Liver (tissue), 9 donors: Measurements from ENCODE around the gene SH3BP2. TPM values are rescaled to one million over a fixed set of nuclear protein-coding genes. Genes with fewer than 3 reads are reported as not detected.

Source experiments
- DNase-seq: peaks from one replicate; pipeline ENCODE4 v3.0.0-alpha.2; 2017; ENCODE audit warnings: low spot score
- H3K27ac ChIP-seq, 2 donors: one replicate each; pipeline ENCODE4 v1.7.0; 2013; ENCODE audit warnings: inconsistent platforms in 2 of 2, low read length in 2 of 2, control low read depth in 1 of 2, low read depth in 1 of 2, mild to moderate bottlenecking in 1 of 2
- H3K27me3 ChIP-seq, 4 donors: one replicate each; pipeline versions ENCODE4 v1.6.1 to v1.7.0; 2013; ENCODE audit warnings: low read length in 3 of 4, inconsistent platforms in 1 of 4, mild to moderate bottlenecking in 1 of 4, moderate library complexity in 1 of 4; ENCODE audit not compliant: control insufficient read depth in 4 of 4, insufficient read depth in 4 of 4
- H3K36me3 ChIP-seq, 4 donors: one replicate each; pipeline versions ENCODE4 v1.6.1 to v1.7.0; 2013; ENCODE audit warnings: low read length in 3 of 4, mild to moderate bottlenecking in 3 of 4, low read depth in 1 of 4, moderate library complexity in 1 of 4; ENCODE audit not compliant: control insufficient read depth in 4 of 4, insufficient read depth in 3 of 4
- H3K4me1 ChIP-seq, 4 donors: one replicate each; pipeline versions ENCODE4 v1.6.1 to v1.7.0; 2013; ENCODE audit warnings: low read length in 3 of 4, mild to moderate bottlenecking in 3 of 4, moderate library complexity in 1 of 4; ENCODE audit not compliant: control insufficient read depth in 4 of 4, insufficient read depth in 4 of 4
- H3K4me3 ChIP-seq, 3 donors: one replicate each; pipeline versions ENCODE4 v1.6.1 to v1.7.0; 2013; ENCODE audit warnings: low read length in 3 of 3, control low read depth in 1 of 3, low read depth in 1 of 3, mild to moderate bottlenecking in 1 of 3
- H3K9ac ChIP-seq, 2 donors: one replicate each; pipeline ENCODE4 v1.7.0; 2013; ENCODE audit warnings: low read length in 2 of 2, mild to moderate bottlenecking in 2 of 2, moderate library complexity in 2 of 2, control low read depth in 1 of 2, low read depth in 1 of 2
- H3K9me3 ChIP-seq, 4 donors: one replicate each; pipeline versions ENCODE4 v1.6.1 to v1.7.0; 2013; ENCODE audit warnings: low read length in 3 of 4; ENCODE audit not compliant: control insufficient read depth in 4 of 4
- EGR1 ChIP-seq, 2 donors: IDR thresholded peaks; 2 replicates each; pipeline ENCODE4 v1.6.1; 2016 to 2018; ENCODE audit warnings: antibody characterized with exemption in 2 of 2, low read depth in 2 of 2
- FOXA2 ChIP-seq: IDR thresholded peaks from 2 replicates; pipeline ENCODE4 v1.6.1; 2016; ENCODE audit warnings: antibody characterized with exemption
- GABPA ChIP-seq, 2 donors: IDR thresholded peaks in 1 of 2; conservative IDR thresholded peaks in 1 of 2; 2 replicates each; pipeline ENCODE4 v1.6.1; 2016; ENCODE audit warnings: antibody characterized with exemption in 2 of 2, mild to moderate bottlenecking in 1 of 2, moderate library complexity in 1 of 2
- HNF4A ChIP-seq, 2 donors: conservative IDR thresholded peaks; 2 replicates each; pipeline ENCODE4 v1.6.1; 2016; ENCODE audit warnings: antibody characterized with exemption in 2 of 2, mild to moderate bottlenecking in 2 of 2
- JUND ChIP-seq, 2 donors: IDR thresholded peaks; 2 replicates each; pipeline ENCODE4 v1.6.1; 2016; ENCODE audit warnings: antibody characterized with exemption in 2 of 2
- MAX ChIP-seq: IDR thresholded peaks from 2 replicates; pipeline ENCODE4 v1.6.1; 2016; ENCODE audit warnings: antibody characterized with exemption
- NR2F2 ChIP-seq: IDR thresholded peaks from 2 replicates; pipeline ENCODE4 v1.6.1; 2016; ENCODE audit warnings: antibody characterized with exemption
- REST ChIP-seq: IDR thresholded peaks from 2 replicates; pipeline ENCODE4 v1.6.1; 2016; ENCODE audit warnings: antibody characterized with exemption, mild to moderate bottlenecking
- SP1 ChIP-seq: IDR thresholded peaks from 2 replicates; pipeline ENCODE4 v1.6.1; 2018; ENCODE audit warnings: antibody characterized with exemption, mild to moderate bottlenecking
- YY1 ChIP-seq: IDR thresholded peaks from 2 replicates; pipeline ENCODE4 v1.6.1; 2016; ENCODE audit warnings: antibody characterized with exemption, mild to moderate bottlenecking
- WGBS: extraction: QIAGEN DNeasy Blood & Tissue Kit; methylation state at CpG from one replicate; pipeline ENCODE4 v1.1.7; 2013; 5-methylcytosine and 5-hydroxymethylcytosine counted together
- polyA plus RNA-seq, 2 donors: library from polyadenylated mRNA; stranded (reverse) in 1 of 2; unstranded in 1 of 2; fragments of 200-250 nt in 1 of 2; fragments of >200 nt in 1 of 2; fragmentation: Nextera tagmentation in 1 of 2; extraction: Ambion mirVana in 1 of 2; gene quantifications; one replicate each; pipeline versions ENCODE4 v1.2.1 to v1.2.3, GENCODE V29; 2013 to 2015
- total RNA-seq, 2 donors: library from RNA; depleted of rRNA; stranded (reverse); fragments of >200 nt; gene quantifications; one replicate each; pipeline ENCODE4 v1.2.3, GENCODE V29; 2014
- TF ChIP-seq, protein P1 (sequence below): IDR thresholded peaks from 2 replicates; pipeline ENCODE4 v1.6.1; 2016; ENCODE audit warnings: antibody characterized with exemption
- TF ChIP-seq, protein P2 (sequence below): fragments of 150-350 bp; IDR thresholded peaks from 2 replicates; pipeline ENCODE4 v1.5.1; 2017; ENCODE audit warnings: improper control_type of control experiment, low read depth, low read length; ENCODE audit not compliant: missing input control
- TF ChIP-seq, protein P3 (sequence below): IDR thresholded peaks from 2 replicates; pipeline ENCODE4 v1.6.1; 2016; ENCODE audit warnings: antibody characterized with exemption
- donor health status: healthy.
- donor health status: healthy.
- donor health status: healthy.
- donor health status: healthy.
- donor health status: healthy.

Gene SH3BP2
- total and polyA plus RNA-seq, 4 donors = 17.9 to 80.2 (median 38.5) TPM

- TF ChIP-seq, protein P1, sequence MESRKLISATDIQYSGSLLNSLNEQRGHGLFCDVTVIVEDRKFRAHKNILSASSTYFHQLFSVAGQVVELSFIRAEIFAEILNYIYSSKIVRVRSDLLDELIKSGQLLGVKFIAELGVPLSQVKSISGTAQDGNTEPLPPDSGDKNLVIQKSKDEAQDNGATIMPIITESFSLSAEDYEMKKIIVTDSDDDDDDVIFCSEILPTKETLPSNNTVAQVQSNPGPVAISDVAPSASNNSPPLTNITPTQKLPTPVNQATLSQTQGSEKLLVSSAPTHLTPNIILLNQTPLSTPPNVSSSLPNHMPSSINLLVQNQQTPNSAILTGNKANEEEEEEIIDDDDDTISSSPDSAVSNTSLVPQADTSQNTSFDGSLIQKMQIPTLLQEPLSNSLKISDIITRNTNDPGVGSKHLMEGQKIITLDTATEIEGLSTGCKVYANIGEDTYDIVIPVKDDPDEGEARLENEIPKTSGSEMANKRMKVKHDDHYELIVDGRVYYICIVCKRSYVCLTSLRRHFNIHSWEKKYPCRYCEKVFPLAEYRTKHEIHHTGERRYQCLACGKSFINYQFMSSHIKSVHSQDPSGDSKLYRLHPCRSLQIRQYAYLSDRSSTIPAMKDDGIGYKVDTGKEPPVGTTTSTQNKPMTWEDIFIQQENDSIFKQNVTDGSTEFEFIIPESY = no peak
- TF ChIP-seq YY1 (no peak), REST (no peak), JUND (IDR thresholded peaks at IDR 0.05) (no peak)
These were observed 89.5 kb downstream of the SH3BP2 start (continued) for GRCh38 chr4:2882341-2882740.

- DNase-seq = no peak
- peaks cover 3 to 39% (median 28%) of the 10 kb centered on the region in 4 donors for H3K36me3 ChIP-seq
- TF ChIP-seq HNF4A (conservative IDR thresholded peaks at IDR 0.05) (no peak), NR2F2 (no peak), GABPA (IDR thresholded peaks at IDR 0.05 in 1 of 2, conservative IDR thresholded peaks at IDR 0.05 in 1 of 2) (no peak), REST (no peak), FOXA2 (no peak), EGR1 (IDR thresholded peaks at IDR 0.05; ENCODE audit: low read depth in 2 of 2) (no peak), MAX (no peak), SP1 (no peak)
- TF ChIP-seq, protein P1 = no peak
- TF ChIP-seq, protein P2, sequence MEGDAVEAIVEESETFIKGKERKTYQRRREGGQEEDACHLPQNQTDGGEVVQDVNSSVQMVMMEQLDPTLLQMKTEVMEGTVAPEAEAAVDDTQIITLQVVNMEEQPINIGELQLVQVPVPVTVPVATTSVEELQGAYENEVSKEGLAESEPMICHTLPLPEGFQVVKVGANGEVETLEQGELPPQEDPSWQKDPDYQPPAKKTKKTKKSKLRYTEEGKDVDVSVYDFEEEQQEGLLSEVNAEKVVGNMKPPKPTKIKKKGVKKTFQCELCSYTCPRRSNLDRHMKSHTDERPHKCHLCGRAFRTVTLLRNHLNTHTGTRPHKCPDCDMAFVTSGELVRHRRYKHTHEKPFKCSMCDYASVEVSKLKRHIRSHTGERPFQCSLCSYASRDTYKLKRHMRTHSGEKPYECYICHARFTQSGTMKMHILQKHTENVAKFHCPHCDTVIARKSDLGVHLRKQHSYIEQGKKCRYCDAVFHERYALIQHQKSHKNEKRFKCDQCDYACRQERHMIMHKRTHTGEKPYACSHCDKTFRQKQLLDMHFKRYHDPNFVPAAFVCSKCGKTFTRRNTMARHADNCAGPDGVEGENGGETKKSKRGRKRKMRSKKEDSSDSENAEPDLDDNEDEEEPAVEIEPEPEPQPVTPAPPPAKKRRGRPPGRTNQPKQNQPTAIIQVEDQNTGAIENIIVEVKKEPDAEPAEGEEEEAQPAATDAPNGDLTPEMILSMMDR = no peak
- TF ChIP-seq, protein P3, sequence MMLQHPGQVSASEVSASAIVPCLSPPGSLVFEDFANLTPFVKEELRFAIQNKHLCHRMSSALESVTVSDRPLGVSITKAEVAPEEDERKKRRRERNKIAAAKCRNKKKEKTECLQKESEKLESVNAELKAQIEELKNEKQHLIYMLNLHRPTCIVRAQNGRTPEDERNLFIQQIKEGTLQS = no peak
- H3K27me3 ChIP-seq = no peaks in the 10 kb centered on the region
- no peaks in the 10 kb centered on the region for H3K4me1 ChIP-seq
- H3K9ac ChIP-seq = no peak overlapping the region
- no peak overlapping the region for H3K4me3 ChIP-seq
- 97% methylated on average over 9 of the region's 9 CpGs for WGBS
- no peak overlapping the region for H3K27ac ChIP-seq
- H3K9me3 ChIP-seq = no peaks in the 10 kb centered on the region
These were observed 93.3 kb downstream of the SH3BP2 start for GRCh38 chr4:2886161-2886560.
